ENCODE measurements around the gene CCR3. TPM values are rescaled to one million over a fixed set of nuclear protein-coding genes. Genes with fewer than 3 reads are reported as not detected.

The CCR3 gene
- total RNA-seq, 1 experiment from 2014 or later: not detected

DNA sequence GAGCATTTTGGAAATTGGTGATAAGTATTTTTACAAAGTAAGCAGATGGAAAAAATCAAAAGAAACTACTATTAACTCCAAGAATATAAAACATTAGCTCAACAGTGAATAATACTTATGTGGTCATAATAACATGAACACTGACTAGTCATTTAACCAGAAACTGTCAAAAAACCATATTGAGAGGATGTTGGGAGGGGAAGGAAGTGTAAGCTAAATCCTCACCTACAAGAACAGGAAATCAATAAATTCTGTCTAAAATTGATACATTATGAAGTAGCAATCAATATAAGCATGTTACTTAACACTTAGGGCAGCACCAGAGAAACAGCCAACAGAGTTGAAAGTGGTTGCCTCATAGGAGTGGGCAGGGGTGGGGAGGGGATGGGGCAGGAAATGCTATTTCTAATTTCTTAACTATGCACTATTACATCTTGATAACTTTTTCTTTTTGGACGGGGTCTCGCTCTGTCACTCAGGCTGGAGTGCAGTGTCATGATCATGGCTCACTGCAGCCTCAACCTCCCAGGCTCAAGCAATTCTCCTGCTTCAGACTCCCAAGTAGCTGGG is 41.7 kb downstream of the CCR3 start:
- intact Hi-C loops (cut with micrococcal nuclease; ENCODE audit: unreplicated experiment): no loop called here
- ATAC-seq: no peak
- Histone ChIP-seq H3K27me3 (ENCODE audit: control insufficient read depth, insufficient read depth, low read length) (no peaks in the 10 kb centered on the region), H3K27ac (ENCODE audit: low read length) (no peak overlapping the region), H3K9me3 (ENCODE audit: control insufficient read depth, insufficient read depth, low read depth, low read length) (no peaks in the 10 kb centered on the region), H3K36me3 (ENCODE audit: control insufficient read depth, insufficient read depth, low read length) (no peaks in the 10 kb centered on the region), H3K4me1 (ENCODE audit: control insufficient read depth, insufficient read depth, low read length) (no peaks in the 10 kb centered on the region), H3K4me3 (ENCODE audit: low read depth in 2 of 2, low read length in 2 of 2) (no peak overlapping the region)
- ChIA-PET CTCF (no interaction called here), POLR2A (no interaction called here)
- in situ Hi-C loops (cut with HindIII; ENCODE audit: low pct_unique_long_range_greater_than_20kb, low sequenced_read_pairs): no loop called here
- TF ChIP-seq TCF7L2 (IDR thresholded peaks at IDR 0.05; ENCODE audit: low read depth, low read length): no peak
- TF ChIP-seq SIN3A (IDR thresholded peaks at IDR 0.05; ENCODE audit: borderline replicate concordance, insufficient read depth, low read depth, low read length): no peak
- TF ChIP-seq POLR2AphosphoS5 (IDR thresholded peaks at IDR 0.05; ENCODE audit: low read depth, low read length): no peak
- TF ChIP-seq REST (IDR thresholded peaks at IDR 0.05; ENCODE audit: insufficient read depth in 1 of 2, low read depth in 2 of 2, low read length in 1 of 2): no peak
- TF ChIP-seq CTCF (IDR thresholded peaks at IDR 0.05): no peak
- BruUV-seq (replicated peaks): no TSS peak
- DNase-seq (ENCODE audit: low read depth, low spot score): no peak

GRCh38 chr3:46284981-46285683 is 42.9 kb downstream of the CCR3 start:
- TF ChIP-seq POLR2AphosphoS5 (IDR thresholded peaks at IDR 0.05; ENCODE audit: low read depth, low read length) (no peak), SIN3A (IDR thresholded peaks at IDR 0.05; ENCODE audit: borderline replicate concordance, insufficient read depth, low read depth, low read length) (no peak), TCF7L2 (IDR thresholded peaks at IDR 0.05; ENCODE audit: low read depth, low read length) (no peak), REST (IDR thresholded peaks at IDR 0.05; ENCODE audit: insufficient read depth in 1 of 2, low read depth in 2 of 2, low read length in 1 of 2) (no peak), CTCF (IDR thresholded peaks at IDR 0.05) (no peak)
- H3K4me3 ChIP-seq (ENCODE audit: low read depth in 2 of 2, low read length in 2 of 2): no peak overlapping the region
- in situ Hi-C loops (cut with HindIII; ENCODE audit: low pct_unique_long_range_greater_than_20kb, low sequenced_read_pairs) (no loop called here), intact Hi-C loops (cut with micrococcal nuclease; ENCODE audit: unreplicated experiment) (no loop called here)
- no peaks in the 10 kb centered on the region for H3K9me3 ChIP-seq (ENCODE audit: control insufficient read depth, insufficient read depth, low read depth, low read length)
- POLR2A ChIA-PET: interaction anchor here (0.6 kb wide), 1 partner anchor 14 kb away, joined by 5 read pairs; no protein-coding TSS in a partner anchor
- H3K27me3 ChIP-seq (ENCODE audit: control insufficient read depth, insufficient read depth, low read length): no peaks in the 10 kb centered on the region; the same call in 1 of the 2 replicates
- no peak overlapping the region for H3K27ac ChIP-seq (ENCODE audit: low read length)
- BruUV-seq (replicated peaks): no TSS peak
- no peaks in the 10 kb centered on the region for H3K4me1 ChIP-seq (ENCODE audit: control insufficient read depth, insufficient read depth, low read length)
- CTCF ChIA-PET: no interaction called here
- ATAC-seq (no peak), DNase-seq (ENCODE audit: low read depth, low spot score) (no peak)
- H3K36me3 ChIP-seq (ENCODE audit: control insufficient read depth, insufficient read depth, low read length): no peaks in the 10 kb centered on the region

Data from Panc1 (cell line).